ENCODE measurements around the gene ALKBH4.

DNA sequence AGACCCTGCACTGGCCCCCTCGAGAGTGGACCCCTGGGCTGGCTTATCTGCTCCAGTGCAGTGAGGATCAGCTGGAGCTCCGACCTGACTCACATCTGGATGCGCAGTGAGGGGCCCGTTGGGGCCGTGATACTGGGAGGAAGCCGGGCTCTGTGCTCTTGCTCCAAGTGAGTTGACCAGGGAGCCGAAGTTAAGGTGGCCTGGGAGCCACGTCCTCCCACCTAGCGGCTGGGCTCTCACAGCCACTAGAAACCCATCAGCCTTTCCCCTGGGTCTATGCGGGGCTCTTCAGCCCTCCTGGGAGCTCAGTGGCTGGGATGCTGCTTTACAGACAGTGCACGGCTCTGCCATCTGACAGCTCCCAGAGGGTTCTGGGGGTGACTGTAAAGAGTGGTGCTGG lies 9.1 kb downstream of the ALKBH4 start:
- TF ChIP-seq, protein P1, sequence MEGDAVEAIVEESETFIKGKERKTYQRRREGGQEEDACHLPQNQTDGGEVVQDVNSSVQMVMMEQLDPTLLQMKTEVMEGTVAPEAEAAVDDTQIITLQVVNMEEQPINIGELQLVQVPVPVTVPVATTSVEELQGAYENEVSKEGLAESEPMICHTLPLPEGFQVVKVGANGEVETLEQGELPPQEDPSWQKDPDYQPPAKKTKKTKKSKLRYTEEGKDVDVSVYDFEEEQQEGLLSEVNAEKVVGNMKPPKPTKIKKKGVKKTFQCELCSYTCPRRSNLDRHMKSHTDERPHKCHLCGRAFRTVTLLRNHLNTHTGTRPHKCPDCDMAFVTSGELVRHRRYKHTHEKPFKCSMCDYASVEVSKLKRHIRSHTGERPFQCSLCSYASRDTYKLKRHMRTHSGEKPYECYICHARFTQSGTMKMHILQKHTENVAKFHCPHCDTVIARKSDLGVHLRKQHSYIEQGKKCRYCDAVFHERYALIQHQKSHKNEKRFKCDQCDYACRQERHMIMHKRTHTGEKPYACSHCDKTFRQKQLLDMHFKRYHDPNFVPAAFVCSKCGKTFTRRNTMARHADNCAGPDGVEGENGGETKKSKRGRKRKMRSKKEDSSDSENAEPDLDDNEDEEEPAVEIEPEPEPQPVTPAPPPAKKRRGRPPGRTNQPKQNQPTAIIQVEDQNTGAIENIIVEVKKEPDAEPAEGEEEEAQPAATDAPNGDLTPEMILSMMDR (IDR thresholded peaks at IDR 0.05): no peak
- no peak for TF ChIP-seq POLR2A (IDR thresholded peaks at IDR 0.05)
- TF ChIP-seq POLR2AphosphoS5 (IDR thresholded peaks at IDR 0.05): no peak

Data from prostate gland (tissue), 2 donors.